HepG2 (cell line): ENCODE measurements around the gene DLG2.

Source experiments
- BRF2 ChIP-seq: sonication (generic); formaldehyde crosslinking; IDR thresholded peaks from 2 replicates; pipeline ENCODE4 v1.8.1; 2022; ENCODE audit warnings: mild to moderate bottlenecking, missing genetic modification reagents
- CTCF ChIP-seq: sonication (generic); formaldehyde crosslinking; IDR thresholded peaks from 2 replicates; pipeline ENCODE4 v1.5.0; 2020; ENCODE audit warnings: mild to moderate bottlenecking, missing genetic modification reagents, moderate library complexity
- HNRNPL ChIP-seq: fragments of 200-400 bp; formaldehyde crosslinking; IDR thresholded peaks from 2 replicates; pipeline ENCODE4 v1.6.1; 2017; ENCODE audit warnings: mild to moderate bottlenecking, low read depth, low read length
- NR3C1 ChIP-seq: sonication (generic); formaldehyde crosslinking; IDR thresholded peaks from 2 replicates; pipeline ENCODE4 v1.4.0; 2020; ENCODE audit warnings: missing genetic modification reagents
- ZBTB21 ChIP-seq: sonication (generic); formaldehyde crosslinking; IDR thresholded peaks from 2 replicates; pipeline ENCODE4 v1.4.0; 2020; ENCODE audit warnings: missing genetic modification reagents
- ZBTB33 ChIP-seq: sonication (generic); formaldehyde crosslinking; IDR thresholded peaks from 2 replicates; pipeline ENCODE4 v1.4.0; 2020; ENCODE audit warnings: missing genetic modification reagents

DNA sequence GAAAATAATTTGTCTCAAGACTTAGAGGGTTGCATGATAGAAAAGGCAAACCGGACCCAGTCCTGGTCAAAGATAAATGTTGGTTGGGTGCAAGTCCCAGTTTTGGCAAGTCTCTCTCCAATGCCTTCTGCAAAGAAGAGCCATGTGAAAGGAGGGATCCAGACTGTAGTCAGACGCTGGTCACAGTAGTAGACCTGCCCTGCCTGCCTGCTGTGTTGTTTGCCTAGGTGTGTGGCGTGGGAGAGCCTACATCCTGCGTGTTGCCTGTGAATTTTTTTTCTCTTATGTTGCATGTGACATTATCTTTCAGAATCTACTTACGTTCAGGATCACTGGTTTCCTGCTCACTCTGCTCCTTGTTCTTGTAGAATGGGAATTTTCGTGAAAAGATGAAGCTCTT, 2143.3 kb downstream of the DLG2 start:
- TF ChIP-seq CTCF (CRISPR knock-in tag) (no peak), ZBTB21 (CRISPR knock-in tag) (no peak), ZBTB33 (CRISPR knock-in tag) (no peak), HNRNPL (no peak), NR3C1 (CRISPR knock-in tag) (no peak), BRF2 (CRISPR knock-in tag) (no peak)
